ENCODE measurements around the gene GRIK3.

- TF ChIP-seq, protein P1, sequence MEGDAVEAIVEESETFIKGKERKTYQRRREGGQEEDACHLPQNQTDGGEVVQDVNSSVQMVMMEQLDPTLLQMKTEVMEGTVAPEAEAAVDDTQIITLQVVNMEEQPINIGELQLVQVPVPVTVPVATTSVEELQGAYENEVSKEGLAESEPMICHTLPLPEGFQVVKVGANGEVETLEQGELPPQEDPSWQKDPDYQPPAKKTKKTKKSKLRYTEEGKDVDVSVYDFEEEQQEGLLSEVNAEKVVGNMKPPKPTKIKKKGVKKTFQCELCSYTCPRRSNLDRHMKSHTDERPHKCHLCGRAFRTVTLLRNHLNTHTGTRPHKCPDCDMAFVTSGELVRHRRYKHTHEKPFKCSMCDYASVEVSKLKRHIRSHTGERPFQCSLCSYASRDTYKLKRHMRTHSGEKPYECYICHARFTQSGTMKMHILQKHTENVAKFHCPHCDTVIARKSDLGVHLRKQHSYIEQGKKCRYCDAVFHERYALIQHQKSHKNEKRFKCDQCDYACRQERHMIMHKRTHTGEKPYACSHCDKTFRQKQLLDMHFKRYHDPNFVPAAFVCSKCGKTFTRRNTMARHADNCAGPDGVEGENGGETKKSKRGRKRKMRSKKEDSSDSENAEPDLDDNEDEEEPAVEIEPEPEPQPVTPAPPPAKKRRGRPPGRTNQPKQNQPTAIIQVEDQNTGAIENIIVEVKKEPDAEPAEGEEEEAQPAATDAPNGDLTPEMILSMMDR (IDR thresholded peaks at IDR 0.05) = no peak
- TF ChIP-seq POLR2A (IDR thresholded peaks at IDR 0.05) = no peak
Observed at GRCh38 chr1:36849956-36850355, 184.4 kb downstream of the GRIK3 start.
